Muscle of leg (tissue), 11 donors: ENCODE measurements around the gene HBM. TPM values are rescaled to one million over a fixed set of nuclear protein-coding genes. Genes with fewer than 3 reads are reported as not detected.

Experiments
- DNase-seq: peaks from one replicate; pipeline ENCODE4 v3.0.0; 2013
- H3K27ac ChIP-seq: one replicate; pipeline ENCODE4 v1.5.1; 2013; ENCODE audit warnings: mild to moderate bottlenecking, low read length, control low read depth
- H3K27me3 ChIP-seq: one replicate; pipeline ENCODE4 v1.6.1; 2013; ENCODE audit warnings: low read length; ENCODE audit not compliant: control insufficient read depth, insufficient read depth
- H3K36me3 ChIP-seq: one replicate; pipeline ENCODE4 v1.6.1; 2013; ENCODE audit warnings: low read length; ENCODE audit not compliant: control insufficient read depth, insufficient read depth
- H3K4me1 ChIP-seq: one replicate; pipeline ENCODE4 v1.6.1; 2013; ENCODE audit warnings: low read length; ENCODE audit not compliant: control insufficient read depth, insufficient read depth
- H3K4me3 ChIP-seq: one replicate; pipeline ENCODE4 v1.5.1; 2013; ENCODE audit warnings: low read length, control low read depth
- H3K9me3 ChIP-seq: replicated peaks from 2 replicates; pipeline ENCODE4 v1.6.1; 2013; ENCODE audit warnings: low read depth, low read length; ENCODE audit not compliant: control insufficient read depth
- WGBS: methylation state at CpG from one replicate; pipeline ENCODE4 v1.1.5; 2013; ENCODE audit warnings: missing lambda C conversion rate; ENCODE audit not compliant: insufficient coverage; 5-methylcytosine and 5-hydroxymethylcytosine counted together
- polyA plus RNA-seq, 8 donors: library from polyadenylated mRNA; unstranded; fragments of 120-200 nt; gene quantifications; one replicate each; pipeline versions ENCODE4 v1.2.1 to v1.2.3, GENCODE V29; 2013; ENCODE audit warnings: inconsistent platforms in 1 of 8, low replicate concordance in 1 of 8; ENCODE audit not compliant: insufficient read length in 8 of 8, insufficient read depth in 1 of 8
- total RNA-seq: library from RNA; stranded (reverse); fragments of 120-200 nt; gene quantifications from one replicate; pipeline ENCODE4 v1.2.4, GENCODE V29; 2013

HBM gene
- total and polyA plus RNA-seq, 9 donors: 4.3 to 28.0 (median 15.2) TPM

GRCh38 chr16:183005-183404 lies 17.2 kb downstream of the HBM start:
- Histone ChIP-seq H3K4me3 (no peak overlapping the region), H3K27me3 (peaks cover 30% of the 10 kb centered on the region), H3K9me3 (no peaks in the 10 kb centered on the region), H3K36me3 (peaks cover 25% of the 10 kb centered on the region), H3K4me1 (peaks cover 12% of the 10 kb centered on the region), H3K27ac (no peak overlapping the region)
- 62% methylated on average over 4 of the region's 7 CpGs for WGBS
- no peak for DNase-seq

GRCh38 chr16:185213-185612 lies 19.4 kb downstream of the HBM start:
- Histone ChIP-seq H3K27ac (no peak overlapping the region), H3K4me1 (peaks cover 10% of the 10 kb centered on the region), H3K27me3 (peaks cover 8% of the 10 kb centered on the region), H3K9me3 (no peaks in the 10 kb centered on the region), H3K36me3 (peaks cover 44% of the 10 kb centered on the region), H3K4me3 (no peak overlapping the region)
- 59% methylated on average over 11 of the region's 13 CpGs for WGBS
- no peak for DNase-seq

- 100% methylated on average over 1 of the region's 11 CpGs for WGBS
- H3K27ac ChIP-seq: no peak overlapping the region
These were observed 19.9 kb downstream of the HBM start for GRCh38 chr16:185691-186090.

GRCh38 chr16:187330-187729 lies 21.6 kb downstream of the HBM start:
- Histone ChIP-seq H3K27me3 (no peaks in the 10 kb centered on the region), H3K9me3 (no peaks in the 10 kb centered on the region), H3K27ac (no peak overlapping the region), H3K4me1 (no peaks in the 10 kb centered on the region), H3K4me3 (no peak overlapping the region), H3K36me3 (peaks cover 65% of the 10 kb centered on the region)
- no peak for DNase-seq
- WGBS: 100% methylated on average over 2 of the region's 8 CpGs

More at GRCh38 chr16:185691-186090, 19.9 kb downstream of the HBM start:
- no peak for DNase-seq
- Histone ChIP-seq H3K27me3 (peaks cover 5% of the 10 kb centered on the region), H3K4me1 (peaks cover 6% of the 10 kb centered on the region), H3K4me3 (no peak overlapping the region), H3K36me3 (peaks cover 49% of the 10 kb centered on the region), H3K9me3 (no peaks in the 10 kb centered on the region)

GRCh38 chr16:188674-189073 lies 22.9 kb downstream of the HBM start:
- Histone ChIP-seq H3K4me3 (no peak overlapping the region), H3K27me3 (no peaks in the 10 kb centered on the region), H3K36me3 (peaks cover 77% of the 10 kb centered on the region), H3K27ac (no peak overlapping the region), H3K9me3 (no peaks in the 10 kb centered on the region), H3K4me1 (no peaks in the 10 kb centered on the region)
- no peak for DNase-seq
- WGBS: 82% methylated on average over 5 of the region's 8 CpGs

- Histone ChIP-seq H3K9me3 (no peaks in the 10 kb centered on the region), H3K27ac (no peak overlapping the region), H3K27me3 (no peaks in the 10 kb centered on the region), H3K36me3 (peaks cover 81% of the 10 kb centered on the region), H3K4me1 (no peaks in the 10 kb centered on the region), H3K4me3 (no peak overlapping the region)
- 95% methylated on average over 34 of the region's 34 CpGs for WGBS
- no peak for DNase-seq
These were observed 23.9 kb downstream of the HBM start for GRCh38 chr16:189604-190186.

GRCh38 chr16:191831-192230 lies 26.1 kb downstream of the HBM start:
- no peaks in the 10 kb centered on the region for H3K4me1 ChIP-seq
- no peak for DNase-seq
- no peak overlapping the region for H3K27ac ChIP-seq
- peaks cover 84% of the 10 kb centered on the region for H3K36me3 ChIP-seq
- H3K9me3 ChIP-seq: no peaks in the 10 kb centered on the region
- H3K4me3 ChIP-seq: no peak overlapping the region
- 75% methylated on average over 3 of the region's 4 CpGs for WGBS
- H3K27me3 ChIP-seq: no peaks in the 10 kb centered on the region

GRCh38 chr16:192686-193085 lies 26.9 kb downstream of the HBM start:
- Histone ChIP-seq H3K4me3 (no peak overlapping the region), H3K27me3 (no peaks in the 10 kb centered on the region), H3K36me3 (peaks cover 85% of the 10 kb centered on the region), H3K27ac (no peak overlapping the region), H3K9me3 (no peaks in the 10 kb centered on the region), H3K4me1 (no peaks in the 10 kb centered on the region)
- 94% methylated on average over 7 of the region's 11 CpGs for WGBS
- no peak for DNase-seq

GRCh38 chr16:193441-193840 lies 27.7 kb downstream of the HBM start:
- DNase-seq: no peak
- WGBS: 94% methylated on average over 8 of the region's 15 CpGs
- H3K4me3 ChIP-seq: no peak overlapping the region

GRCh38 chr16:194516-194915 lies 28.7 kb downstream of the HBM start:
- no peaks in the 10 kb centered on the region for H3K9me3 ChIP-seq
- no peak for DNase-seq
- H3K27me3 ChIP-seq: no peaks in the 10 kb centered on the region
- no peaks in the 10 kb centered on the region for H3K4me1 ChIP-seq
- no peak overlapping the region for H3K27ac ChIP-seq
- peaks cover 85% of the 10 kb centered on the region for H3K36me3 ChIP-seq
- no peak overlapping the region for H3K4me3 ChIP-seq
- WGBS: 83% methylated on average over 1 of the region's 6 CpGs

More at GRCh38 chr16:193441-193840, 27.7 kb downstream of the HBM start:
- Histone ChIP-seq H3K4me1 (no peaks in the 10 kb centered on the region), H3K9me3 (no peaks in the 10 kb centered on the region), H3K27me3 (no peaks in the 10 kb centered on the region), H3K27ac (no peak overlapping the region), H3K36me3 (peaks cover 86% of the 10 kb centered on the region)

- WGBS: 100% methylated on average over 3 of the region's 5 CpGs
- Histone ChIP-seq H3K27me3 (no peaks in the 10 kb centered on the region), H3K9me3 (no peaks in the 10 kb centered on the region), H3K4me3 (no peak overlapping the region), H3K36me3 (peaks cover 67% of the 10 kb centered on the region), H3K4me1 (no peaks in the 10 kb centered on the region), H3K27ac (no peak overlapping the region)
- no peak for DNase-seq
These were observed 34.6 kb downstream of the HBM start for GRCh38 chr16:200388-200787.
